SH-SY5Y (cell line): ENCODE data around the gene VPS51.

Experiments used
- GATA2 ChIP-seq: IDR thresholded peaks from 2 replicates; pipeline ENCODE4 v1.6.1; 2011; ENCODE audit warnings: mild to moderate bottlenecking, low read depth, low read length
- GATA3 ChIP-seq: IDR thresholded peaks from 2 replicates; pipeline ENCODE4 v1.6.1; 2011; ENCODE audit warnings: low read depth, mild to moderate bottlenecking, low read length, moderate library complexity

The VPS51 gene

GRCh38 chr11:65136515-65137096, 40.6 kb downstream of the VPS51 start:
- no peak for TF ChIP-seq GATA3
- no peak for TF ChIP-seq GATA2

DNA sequence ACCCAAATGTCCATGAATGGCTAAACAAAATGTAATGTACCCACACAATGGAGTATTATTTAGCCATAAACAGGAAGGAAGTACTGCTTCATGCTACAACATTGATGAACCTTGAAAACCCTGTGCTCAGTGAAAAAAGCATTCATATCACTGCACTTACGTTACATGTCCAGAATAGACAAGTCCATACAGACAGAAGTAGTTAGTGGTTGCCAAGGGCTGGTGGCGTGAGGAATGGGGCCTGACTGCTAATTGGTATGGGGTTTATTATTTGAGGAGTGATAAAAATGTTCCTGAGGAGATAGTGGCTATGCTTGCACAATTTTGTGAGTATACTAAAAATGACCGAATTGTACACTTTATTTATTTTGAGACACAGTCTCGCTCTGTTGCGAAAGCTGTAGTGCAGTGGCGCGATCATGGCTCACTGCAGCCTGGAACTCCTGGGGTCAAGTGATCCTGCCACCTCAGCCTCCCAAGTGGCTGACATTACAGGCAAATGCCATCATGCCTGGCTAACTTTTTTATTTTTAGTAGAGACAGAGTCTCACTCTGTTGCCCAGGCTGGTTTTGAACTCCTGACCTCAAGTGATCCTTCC, 46.0 kb downstream of the VPS51 start:
- TF ChIP-seq GATA2 (no peak), GATA3 (no peak)

GRCh38 chr11:65147352-65148075, 51.5 kb downstream of the VPS51 start:
- TF ChIP-seq GATA3 = no peak
- no peak for TF ChIP-seq GATA2

GRCh38 chr11:65148657-65149056, 52.6 kb downstream of the VPS51 start:
- no peak for TF ChIP-seq GATA3
- TF ChIP-seq GATA2 = no peak

- TF ChIP-seq GATA2 (no peak), GATA3 (no peak)
These were observed 54.7 kb downstream of the VPS51 start for GRCh38 chr11:65150509-65151299.

DNA sequence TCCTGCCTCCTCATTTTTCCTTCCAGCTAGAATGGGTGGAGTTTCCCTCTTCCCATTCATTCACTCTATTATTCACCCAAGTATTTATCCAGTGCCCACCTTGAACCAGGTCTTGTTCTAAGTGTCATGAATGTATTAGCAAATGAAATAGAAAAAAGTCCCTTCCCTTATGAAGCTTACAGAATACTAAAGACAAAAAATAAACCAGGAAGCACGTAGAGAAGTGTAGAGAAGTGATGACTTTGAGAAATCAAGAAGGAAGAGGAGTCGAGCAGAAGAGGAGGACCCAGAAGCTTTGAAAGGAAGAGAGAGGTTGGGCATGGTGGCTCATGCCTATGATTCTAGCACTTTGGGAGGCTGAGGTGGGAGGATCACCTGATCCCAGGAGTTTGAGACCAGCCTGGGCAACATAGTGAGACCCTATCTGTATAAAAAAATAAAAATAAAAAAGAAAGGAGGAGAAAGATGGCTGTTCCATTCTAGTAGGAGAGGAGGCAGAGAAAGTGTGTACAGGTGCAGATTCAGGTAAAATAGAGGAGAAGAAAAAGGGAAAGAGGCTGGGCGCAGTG, 55.4 kb downstream of the VPS51 start:
- no peak for TF ChIP-seq GATA3
- no peak for TF ChIP-seq GATA2

DNA sequence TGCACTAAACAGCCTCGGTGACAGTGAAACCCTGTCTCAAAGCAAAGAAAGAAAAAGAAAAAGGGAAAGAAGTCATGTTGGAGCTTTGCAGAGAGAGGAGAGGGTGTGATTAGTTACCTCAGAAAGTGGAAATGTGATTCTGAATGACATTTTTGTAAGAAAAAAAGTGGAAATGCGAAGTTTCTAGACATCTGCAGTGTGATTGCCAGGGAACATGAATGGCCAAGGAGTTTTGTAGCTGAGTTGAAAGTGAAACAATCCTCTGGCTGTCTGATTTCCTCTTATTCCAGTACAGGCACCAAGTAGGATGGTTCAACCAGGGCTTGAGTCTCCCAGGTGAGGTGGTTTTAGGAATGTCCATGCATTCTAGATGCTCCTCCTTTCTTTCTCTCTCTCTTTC, 56.1 kb downstream of the VPS51 start:
- TF ChIP-seq GATA3 = no peak
- TF ChIP-seq GATA2 = no peak

- TF ChIP-seq GATA3 (no peak), GATA2 (no peak)
These were observed 60.2 kb downstream of the VPS51 start for GRCh38 chr11:65156256-65156655.

DNA sequence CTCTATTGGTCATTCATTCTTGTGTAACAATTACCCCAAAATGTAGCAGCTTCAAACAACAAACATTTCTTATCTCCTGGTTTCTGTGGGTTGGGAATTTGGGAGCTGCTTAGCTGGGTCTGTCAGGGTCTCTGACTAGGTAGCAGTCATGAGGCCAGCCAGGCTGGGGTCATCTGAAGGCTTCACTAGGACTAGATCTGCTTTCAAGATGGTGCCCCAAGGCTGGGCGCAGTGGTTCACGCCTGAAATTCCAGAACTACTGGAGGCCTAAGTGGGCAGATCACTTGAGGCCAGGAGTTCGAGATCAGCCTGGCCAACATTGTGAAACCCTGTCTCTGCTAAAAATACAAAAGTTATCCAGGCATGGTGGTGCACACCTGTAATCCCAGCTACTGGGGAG, 60.9 kb downstream of the VPS51 start:
- TF ChIP-seq GATA3 (no peak), GATA2 (no peak)

- no peak for TF ChIP-seq GATA2
- no peak for TF ChIP-seq GATA3
These were observed 61.3 kb downstream of the VPS51 start for GRCh38 chr11:65157336-65157735.

DNA sequence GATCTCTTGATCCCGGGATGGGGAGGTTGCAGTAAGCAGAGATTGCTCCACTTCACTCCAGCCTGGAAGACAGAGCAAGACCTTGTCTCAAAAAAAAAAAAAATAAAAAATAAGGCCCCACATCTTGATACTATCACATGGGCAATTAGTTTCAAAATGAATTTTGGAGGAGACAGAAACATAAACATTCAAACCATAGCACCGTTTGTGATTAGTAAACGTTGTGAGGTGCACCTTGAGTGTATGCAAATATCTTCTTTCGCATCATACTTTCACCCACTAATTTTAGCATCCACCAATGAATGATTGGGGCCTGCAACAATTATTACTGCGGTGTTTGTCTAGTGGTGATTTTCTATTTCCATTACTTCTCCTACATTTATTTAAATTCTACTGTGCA, 63.0 kb downstream of the VPS51 start:
- TF ChIP-seq GATA3 (no peak), GATA2 (no peak)

GRCh38 chr11:65160643-65161042, 64.6 kb downstream of the VPS51 start:
- TF ChIP-seq GATA2 (no peak), GATA3 (no peak)
